ENCODE data around the gene KAZN. TPM values are rescaled to one million over a fixed set of nuclear protein-coding genes. Genes with fewer than 3 reads are reported as not detected.

KAZN gene
- total and polyA plus RNA-seq, 9 donors: 10.1 to 56.4 (median 27.9) TPM

DNA sequence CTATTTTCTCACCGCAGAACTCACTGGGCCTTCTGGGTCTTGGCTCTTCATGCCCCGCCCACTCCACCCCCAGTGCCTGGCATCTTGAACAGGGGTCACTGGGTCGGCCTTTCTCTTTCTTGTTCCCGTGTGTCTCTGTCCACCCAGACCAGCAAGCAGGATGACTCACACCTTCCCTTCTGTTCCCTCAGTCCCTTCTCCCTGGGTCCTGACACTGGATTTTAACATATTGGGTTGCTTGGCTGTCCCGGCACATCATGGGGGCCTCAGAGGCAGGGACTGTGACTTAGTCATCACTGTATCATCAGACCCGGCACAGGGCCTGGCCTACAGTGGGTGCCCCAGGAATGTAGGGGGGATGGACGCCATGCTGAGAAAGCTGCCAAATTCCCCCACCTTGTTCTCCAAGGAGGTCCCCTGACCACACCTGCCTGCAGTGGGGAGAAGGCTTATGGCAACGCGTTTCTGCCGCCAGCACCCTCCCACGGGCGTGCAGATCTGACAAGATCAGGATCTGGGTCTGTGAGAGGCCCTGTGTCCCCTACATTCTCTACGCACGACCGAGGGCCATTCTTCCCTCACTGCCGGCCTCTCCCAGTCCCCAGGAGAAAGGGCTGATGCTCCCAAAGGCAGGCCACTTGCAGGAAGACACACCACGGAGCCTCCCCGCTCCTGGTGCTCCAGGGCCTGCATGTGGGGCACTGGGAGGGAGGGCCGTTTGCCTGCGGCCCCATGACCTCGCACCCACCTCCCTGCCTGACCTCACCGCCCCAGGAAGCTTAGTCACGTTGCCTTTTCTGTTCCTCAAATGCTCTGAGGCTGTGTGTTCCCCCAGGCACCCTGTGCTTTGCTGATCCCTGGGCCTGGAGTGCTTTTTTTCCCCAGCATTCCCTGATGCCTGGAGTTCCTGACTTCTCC lies 397.9 kb downstream of the KAZN start:
- WGBS, 3 donors: 64 to 72% (median 71%) methylated on average over 23 of the region's 23 CpGs
- TF ChIP-seq POLR2A (IDR thresholded peaks at IDR 0.05): no peak
- TF ChIP-seq, protein P1, sequence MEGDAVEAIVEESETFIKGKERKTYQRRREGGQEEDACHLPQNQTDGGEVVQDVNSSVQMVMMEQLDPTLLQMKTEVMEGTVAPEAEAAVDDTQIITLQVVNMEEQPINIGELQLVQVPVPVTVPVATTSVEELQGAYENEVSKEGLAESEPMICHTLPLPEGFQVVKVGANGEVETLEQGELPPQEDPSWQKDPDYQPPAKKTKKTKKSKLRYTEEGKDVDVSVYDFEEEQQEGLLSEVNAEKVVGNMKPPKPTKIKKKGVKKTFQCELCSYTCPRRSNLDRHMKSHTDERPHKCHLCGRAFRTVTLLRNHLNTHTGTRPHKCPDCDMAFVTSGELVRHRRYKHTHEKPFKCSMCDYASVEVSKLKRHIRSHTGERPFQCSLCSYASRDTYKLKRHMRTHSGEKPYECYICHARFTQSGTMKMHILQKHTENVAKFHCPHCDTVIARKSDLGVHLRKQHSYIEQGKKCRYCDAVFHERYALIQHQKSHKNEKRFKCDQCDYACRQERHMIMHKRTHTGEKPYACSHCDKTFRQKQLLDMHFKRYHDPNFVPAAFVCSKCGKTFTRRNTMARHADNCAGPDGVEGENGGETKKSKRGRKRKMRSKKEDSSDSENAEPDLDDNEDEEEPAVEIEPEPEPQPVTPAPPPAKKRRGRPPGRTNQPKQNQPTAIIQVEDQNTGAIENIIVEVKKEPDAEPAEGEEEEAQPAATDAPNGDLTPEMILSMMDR (IDR thresholded peaks at IDR 0.05): no peak
- no peak for TF ChIP-seq EP300 (IDR thresholded peaks at IDR 0.05)
- intact Hi-C loops (cut with DNase I): no loop called here
- Histone ChIP-seq H3K4me3 (no peak overlapping the region), H3K27ac (no peak overlapping the region), H3K27me3 (no peaks in the 10 kb centered on the region), H3K9me3 (no peaks in the 10 kb centered on the region), H3K4me1 (ENCODE audit: insufficient read depth) (peaks cover 16% of the 10 kb centered on the region), H3K36me3 (no peaks in the 10 kb centered on the region)
- DNase-seq: no peak

DNA sequence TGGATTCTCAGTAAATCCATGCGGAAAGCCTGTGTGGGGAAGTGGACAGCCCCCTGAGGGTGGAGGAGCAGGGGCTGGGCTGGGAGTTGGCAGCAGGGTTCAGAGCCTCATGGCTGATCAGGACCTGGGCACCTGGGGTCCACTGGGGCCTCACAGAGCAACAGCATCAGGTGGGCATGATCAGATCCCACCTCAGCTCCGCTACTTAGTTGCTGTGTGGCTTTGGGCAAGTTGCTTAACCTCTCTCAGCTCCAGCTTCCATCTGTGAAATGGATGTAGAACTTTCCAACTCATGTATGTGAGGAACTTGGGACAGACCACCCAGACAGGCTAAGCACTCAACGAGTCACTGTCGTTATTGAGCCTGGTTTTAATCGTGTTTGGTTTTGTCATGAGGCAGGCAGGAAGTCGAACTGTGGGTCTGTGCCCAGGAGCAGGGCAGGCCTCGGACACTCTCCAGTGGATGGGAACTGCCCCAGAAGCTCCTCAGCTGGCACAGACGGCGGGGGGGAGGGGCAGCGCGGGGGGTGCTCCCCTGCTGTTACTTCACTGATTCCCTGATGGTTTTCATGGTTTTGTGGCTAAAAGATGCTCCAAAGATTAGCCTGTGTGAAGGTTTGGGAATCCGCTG lies 399.3 kb downstream of the KAZN start:
- Histone ChIP-seq H3K9me3 (no peaks in the 10 kb centered on the region), H3K4me3 (no peak overlapping the region), H3K27ac (no peak overlapping the region), H3K27me3 (no peaks in the 10 kb centered on the region), H3K36me3 (no peaks in the 10 kb centered on the region), H3K4me1 (ENCODE audit: insufficient read depth) (peaks cover 16% of the 10 kb centered on the region)
- intact Hi-C loops (cut with DNase I): no loop called here
- DNase-seq: no peak
- 62 to 73% (median 68%) methylated on average over 12 of the region's 12 CpGs for WGBS, 3 donors
- TF ChIP-seq POLR2A (IDR thresholded peaks at IDR 0.05) (no peak), EP300 (IDR thresholded peaks at IDR 0.05) (no peak)
- TF ChIP-seq, protein P1 (IDR thresholded peaks at IDR 0.05): no peak

DNA sequence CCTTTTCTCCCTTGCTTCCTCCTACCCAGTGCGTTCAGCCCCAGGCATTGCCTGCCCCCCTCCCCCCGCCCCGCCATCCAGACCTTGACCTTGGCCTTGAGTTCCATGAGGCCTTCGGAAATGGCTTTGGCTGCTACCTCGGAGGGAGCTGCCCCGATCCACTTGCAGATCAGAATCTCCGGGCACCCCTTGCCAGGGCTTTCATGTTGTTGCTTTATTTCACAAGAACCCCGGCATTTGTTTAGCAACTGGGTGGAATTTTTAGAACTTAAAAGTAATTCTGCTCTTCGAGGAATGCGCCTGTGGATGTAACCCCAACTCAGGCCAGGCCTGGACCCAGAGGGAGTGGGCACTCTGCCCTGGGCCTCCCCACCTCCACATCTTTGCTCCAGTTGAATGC lies 401.0 kb downstream of the KAZN start:
- Histone ChIP-seq H3K36me3 (no peaks in the 10 kb centered on the region), H3K4me3 (no peak overlapping the region), H3K9me3 (no peaks in the 10 kb centered on the region), H3K4me1 (ENCODE audit: insufficient read depth) (peaks cover 16% of the 10 kb centered on the region), H3K27me3 (no peaks in the 10 kb centered on the region), H3K27ac (no peak overlapping the region)
- TF ChIP-seq, protein P1 (IDR thresholded peaks at IDR 0.05): no peak
- TF ChIP-seq EP300 (IDR thresholded peaks at IDR 0.05) (no peak), POLR2A (IDR thresholded peaks at IDR 0.05) (no peak)
- WGBS, 3 donors: 12 to 53% (median 19%) methylated on average over 10 of the region's 10 CpGs
- intact Hi-C loops (cut with DNase I): no loop called here
- DNase-seq: peak in 2 of 5 donors; percentile 51 to 71

DNA sequence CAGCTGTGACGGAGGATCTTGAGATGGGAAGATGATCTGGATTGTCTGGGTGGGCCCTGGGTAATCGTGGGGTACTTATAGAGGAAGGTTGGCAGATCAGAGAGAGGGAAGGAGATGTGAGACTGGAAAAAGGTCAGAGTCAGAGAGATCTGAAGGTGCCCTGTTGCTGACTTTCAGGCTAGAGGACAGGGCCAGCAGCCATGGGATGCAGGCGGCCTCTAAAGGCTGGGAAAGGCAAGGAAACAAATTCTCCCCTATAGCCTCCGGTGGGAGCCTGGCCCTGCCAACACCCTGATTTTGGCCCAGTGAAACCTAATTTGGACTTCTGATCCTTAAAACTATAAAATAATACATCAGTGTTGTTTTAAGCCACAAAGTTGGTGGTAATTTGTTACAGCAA lies 401.5 kb downstream of the KAZN start:
- Histone ChIP-seq H3K27ac (no peak overlapping the region), H3K4me3 (no peak overlapping the region), H3K9me3 (no peaks in the 10 kb centered on the region), H3K4me1 (ENCODE audit: insufficient read depth) (peaks cover 16% of the 10 kb centered on the region), H3K36me3 (no peaks in the 10 kb centered on the region), H3K27me3 (no peaks in the 10 kb centered on the region)
- WGBS, 3 donors: 89 to 95% (median 91%) methylated on average over 4 of the region's 4 CpGs
- intact Hi-C loops (cut with DNase I): no loop called here
- TF ChIP-seq POLR2A (IDR thresholded peaks at IDR 0.05) (no peak), EP300 (IDR thresholded peaks at IDR 0.05) (no peak)
- TF ChIP-seq, protein P1 (IDR thresholded peaks at IDR 0.05): no peak
- no peak for DNase-seq
